Ectodermal cell (in vitro differentiated cells): ENCODE results near the gene GAS2L2.
A peak's percentile ranks its signal among the peaks of the same experiment; 100 is the strongest.

Experiments used
- H3K27ac ChIP-seq: 2 replicates; pipeline ENCODE4 v1.7.0; 2013; ENCODE audit warnings: mild to moderate bottlenecking, low read depth, low read length; ENCODE audit not compliant: insufficient read depth, poor library complexity, severe bottlenecking
- H3K27me3 ChIP-seq: 2 replicates; pipeline ENCODE4 v1.7.0; 2013; ENCODE audit warnings: mild to moderate bottlenecking, low read length; ENCODE audit not compliant: insufficient read depth, control insufficient read depth, poor library complexity, severe bottlenecking
- H3K36me3 ChIP-seq: one replicate; pipeline ENCODE4 v1.7.0; 2013; ENCODE audit warnings: low read length; ENCODE audit not compliant: control insufficient read depth, insufficient read depth
- H3K4me1 ChIP-seq: one replicate; pipeline ENCODE4 v1.7.0; 2013; ENCODE audit warnings: low read length; ENCODE audit not compliant: control insufficient read depth, insufficient read depth
- H3K4me3 ChIP-seq: 2 replicates; pipeline ENCODE4 v1.7.0; 2013; ENCODE audit warnings: low read depth, low read length, control low read depth; ENCODE audit not compliant: insufficient read depth
- H3K9me3 ChIP-seq: 2 replicates; pipeline ENCODE4 v1.7.0; 2013; ENCODE audit warnings: mild to moderate bottlenecking, low read length, moderate library complexity; ENCODE audit not compliant: control insufficient read depth
- WGBS, 2 experiments: methylation state at CpG; one replicate each; pipeline ENCODE4 v1.1.7; 2013; ENCODE audit warnings: missing lambda C conversion rate in 2 of 2; 5-methylcytosine and 5-hydroxymethylcytosine counted together

The GAS2L2 gene

GRCh38 chr17:35738519-35739133 lies 14.4 kb downstream of the GAS2L2 start:
- Histone ChIP-seq H3K4me1 (peaks cover 7% of the 10 kb centered on the region), H3K4me3 (no peak overlapping the region), H3K9me3 (no peaks in the 10 kb centered on the region), H3K27ac (no peak overlapping the region), H3K27me3 (peaks cover 37% of the 10 kb centered on the region), H3K36me3 (peaks cover 2% of the 10 kb centered on the region)
- WGBS, 2 experiments: 90 to 93% methylated on average over 5 of the region's 5 CpGs

GRCh38 chr17:35736236-35736635 lies 16.8 kb downstream of the GAS2L2 start:
- whole genome bisulfite sequencing, 2 experiments: 93 to 97% methylated on average over 5 of the region's 5 CpGs
- Histone ChIP-seq H3K27ac (no peak overlapping the region), H3K9me3 (no peaks in the 10 kb centered on the region), H3K27me3 (peaks cover 19% of the 10 kb centered on the region), H3K36me3 (peaks cover 2% of the 10 kb centered on the region), H3K4me3 (no peak overlapping the region), H3K4me1 (peaks cover 7% of the 10 kb centered on the region)

GRCh38 chr17:35735036-35735805 lies 17.8 kb downstream of the GAS2L2 start:
- H3K36me3 ChIP-seq: peaks cover 2% of the 10 kb centered on the region
- 93% methylated on average over 29 of the region's 29 CpGs for WGBS, 2 experiments
- H3K27me3 ChIP-seq: peaks cover 9% of the 10 kb centered on the region
- H3K27ac ChIP-seq: no peak overlapping the region
- no peak overlapping the region for H3K4me3 ChIP-seq
- H3K9me3 ChIP-seq: no peaks in the 10 kb centered on the region
- peaks cover 10% of the 10 kb centered on the region for H3K4me1 ChIP-seq

GRCh38 chr17:35734396-35734795 lies 18.6 kb downstream of the GAS2L2 start:
- H3K36me3 ChIP-seq: no peaks in the 10 kb centered on the region
- peaks cover 14% of the 10 kb centered on the region for H3K4me1 ChIP-seq
- no peak overlapping the region for H3K27ac ChIP-seq
- no peak overlapping the region for H3K4me3 ChIP-seq
- WGBS, 2 experiments: 94 to 96% methylated on average over 7 of the region's 7 CpGs
- peaks cover under 1% of the 10 kb centered on the region for H3K27me3 ChIP-seq
- H3K9me3 ChIP-seq: no peaks in the 10 kb centered on the region

- Histone ChIP-seq H3K27me3 (no peaks in the 10 kb centered on the region), H3K27ac (no peak overlapping the region), H3K36me3 (no peaks in the 10 kb centered on the region), H3K4me3 (no peak overlapping the region), H3K9me3 (no peaks in the 10 kb centered on the region), H3K4me1 (peaks cover 18% of the 10 kb centered on the region)
- 93% methylated on average over 6 of the region's 6 CpGs for WGBS, 2 experiments
Measured at GRCh38 chr17:35733366-35733765, 19.7 kb downstream of the GAS2L2 start.

- Histone ChIP-seq H3K36me3 (no peaks in the 10 kb centered on the region), H3K4me1 (peaks cover 22% of the 10 kb centered on the region), H3K27ac (no peak overlapping the region), H3K27me3 (no peaks in the 10 kb centered on the region), H3K4me3 (peak overlapping the region; percentile 71), H3K9me3 (no peaks in the 10 kb centered on the region)
- 53 to 61% methylated on average over 1 of the region's 1 CpG for WGBS, 2 experiments
Measured at GRCh38 chr17:35732806-35733136, 20.3 kb downstream of the GAS2L2 start.

- WGBS, 2 experiments: 3 to 6% methylated on average over 26 to 47 of the region's 47 CpGs
Measured at GRCh38 chr17:35731917-35732805, 20.9 kb downstream of the GAS2L2 start.

GRCh38 chr17:35731239-35731916 lies 21.7 kb downstream of the GAS2L2 start, which contains the start of gene RASL10B:
RASL10B (plus strand) TSS chr17:35731639; CDS start chr17:35735185, 3,546 bp downstream.
- H3K9me3 ChIP-seq: no peaks in the 10 kb centered on the region
- H3K27ac ChIP-seq: no peak within 1 kb of the TSS
- WGBS, 2 experiments: 4% methylated on average over 31 to 44 of the region's 44 CpGs
- H3K36me3 ChIP-seq: no peaks in the 10 kb centered on the region
- peak within 1 kb of the TSS; percentile 71 for H3K4me3 ChIP-seq
- no peaks in the 10 kb centered on the region for H3K27me3 ChIP-seq
- peaks cover 35% of the 10 kb centered on the region for H3K4me1 ChIP-seq

More at GRCh38 chr17:35731917-35732805, 20.9 kb downstream of the GAS2L2 start:
- no peaks in the 10 kb centered on the region for H3K36me3 ChIP-seq
- no peak overlapping the region for H3K27ac ChIP-seq
- H3K27me3 ChIP-seq: no peaks in the 10 kb centered on the region
- H3K9me3 ChIP-seq: no peaks in the 10 kb centered on the region
- peak overlapping the region; percentile 71 for H3K4me3 ChIP-seq
- H3K4me1 ChIP-seq: peaks cover 28% of the 10 kb centered on the region

GRCh38 chr17:35730400-35731005 lies 22.5 kb downstream of the GAS2L2 start:
- Histone ChIP-seq H3K4me3 (no peak overlapping the region), H3K27me3 (no peaks in the 10 kb centered on the region), H3K36me3 (no peaks in the 10 kb centered on the region), H3K9me3 (no peaks in the 10 kb centered on the region), H3K27ac (no peak overlapping the region), H3K4me1 (peaks cover 43% of the 10 kb centered on the region)
- WGBS, 2 experiments: 84 to 85% methylated on average over 10 of the region's 10 CpGs
